Activated CD8-positive, alpha-beta memory T cell treated with anti-CD3 and anti-CD28 coated beads for 1 hour (primary cell): ENCODE results near the gene COMT.

ENCODE experiments used
- DNase-seq, 2 donors: peaks; one replicate each; pipeline ENCODE4 v3.0.0-alpha.2; 2020; ENCODE audit warnings: low read depth in 1 of 2; ENCODE audit errors: extremely low read depth in 1 of 2

Gene COMT

DNA sequence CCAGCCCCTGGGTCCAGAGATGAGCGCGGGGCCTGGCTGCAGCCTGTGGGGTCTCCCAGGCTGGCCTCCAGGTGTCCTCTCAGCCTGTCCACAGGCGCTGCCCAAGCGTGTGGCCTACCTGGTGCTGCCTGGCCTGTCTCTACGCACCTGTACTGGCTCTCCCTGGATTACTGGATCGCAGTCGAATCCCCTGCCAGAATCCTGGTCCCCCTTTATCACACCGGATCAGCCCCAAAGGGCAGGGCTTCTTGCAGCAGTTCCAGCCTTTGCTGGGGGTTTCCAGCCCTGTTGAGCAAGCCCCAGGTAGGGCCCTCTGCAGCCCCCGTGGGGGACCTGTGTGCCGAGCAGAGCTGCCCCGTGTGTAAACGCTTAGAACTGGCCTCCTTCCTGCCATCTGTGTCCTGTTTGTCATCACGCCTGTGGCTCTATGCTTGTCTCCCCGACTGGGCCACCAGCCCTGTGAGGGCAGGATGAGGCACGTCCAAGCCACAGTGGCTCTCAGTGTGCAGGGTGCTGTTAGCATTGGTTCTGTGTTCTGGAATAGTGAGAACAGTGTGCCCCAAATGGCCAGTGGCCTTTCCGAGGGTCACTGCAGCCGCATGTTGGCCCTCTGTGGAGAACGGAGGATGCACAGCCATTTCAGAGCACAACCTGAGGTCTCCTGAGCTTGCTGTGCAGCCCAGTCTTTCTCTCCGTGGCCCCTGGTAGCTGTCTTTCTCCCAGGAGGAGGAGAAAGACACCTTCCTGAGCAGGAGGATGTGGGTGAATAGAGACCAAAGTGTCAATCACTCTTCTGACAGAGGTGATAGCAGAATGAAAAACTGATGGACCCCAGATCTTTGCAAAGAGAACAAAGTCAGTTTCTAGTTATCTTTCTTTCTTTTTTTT, 13.9 kb downstream of the COMT start:
- no peak for DNase-seq

DNA sequence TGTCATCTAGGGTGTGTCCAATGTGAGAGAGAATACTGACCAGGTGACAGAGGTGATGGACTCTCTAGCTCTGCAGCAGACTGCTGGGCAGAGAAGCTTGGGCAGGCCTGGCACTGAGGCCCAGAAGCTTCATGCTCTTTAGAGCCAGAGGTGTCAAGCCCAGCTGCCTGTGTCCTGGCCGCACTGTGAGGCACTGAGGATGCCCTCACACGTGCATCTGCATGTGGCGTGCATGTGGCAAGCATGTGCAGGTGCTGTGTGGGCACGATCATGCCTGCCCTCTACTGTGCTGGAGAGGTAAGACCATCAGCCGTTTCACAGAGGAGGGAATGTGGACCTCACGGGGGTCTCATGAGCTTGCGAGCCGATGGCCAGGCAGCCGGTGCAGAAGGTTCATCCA, 15.9 kb downstream of the COMT start:
- DNase-seq, result no peak

DNA sequence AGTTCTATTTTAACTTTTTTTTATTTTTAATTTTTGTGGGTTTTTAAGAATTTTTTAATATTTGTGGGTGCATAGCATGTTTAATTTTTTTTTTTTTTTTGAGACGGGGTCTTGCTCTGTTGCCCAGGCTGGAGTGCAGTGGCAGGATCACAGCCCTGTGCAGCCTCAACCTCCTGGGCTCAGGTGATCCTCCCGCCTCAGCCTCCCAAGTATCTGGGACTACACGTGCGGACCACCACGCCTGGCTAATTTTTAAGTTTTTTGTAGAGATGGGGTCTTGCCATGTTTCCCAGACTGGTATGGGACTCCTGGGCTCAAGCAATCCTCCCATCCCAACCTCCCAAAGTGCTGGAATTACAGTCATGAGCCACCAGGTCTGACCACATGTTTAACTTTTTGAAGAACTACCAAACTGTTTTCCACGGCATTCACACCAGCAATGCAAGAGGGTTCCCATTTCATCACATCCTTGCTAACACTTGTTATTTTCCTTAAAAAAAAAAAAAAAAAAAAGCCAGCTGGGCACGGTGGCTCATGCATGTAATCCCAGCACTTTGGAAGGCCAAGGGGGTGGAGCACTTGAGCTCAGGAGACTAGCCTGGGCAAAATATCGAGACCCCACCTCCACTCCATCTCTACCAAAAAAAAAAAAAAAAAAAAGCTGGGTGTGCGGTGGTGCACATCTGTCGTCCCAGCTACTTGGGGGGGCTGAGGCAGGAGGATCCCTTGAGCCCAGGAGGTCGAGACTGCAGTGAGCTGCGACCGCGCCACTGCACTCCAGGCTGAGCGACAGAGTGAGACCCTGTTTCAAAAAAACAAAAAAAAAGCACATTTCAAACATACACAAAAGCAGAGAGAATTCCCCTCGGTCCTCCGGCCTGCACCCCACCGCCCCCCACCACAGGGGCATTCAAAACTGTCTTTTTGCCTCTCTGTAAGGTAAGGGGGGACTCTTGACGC, 16.8 kb downstream of the COMT start:
- DNase-seq, result no peak

DNA sequence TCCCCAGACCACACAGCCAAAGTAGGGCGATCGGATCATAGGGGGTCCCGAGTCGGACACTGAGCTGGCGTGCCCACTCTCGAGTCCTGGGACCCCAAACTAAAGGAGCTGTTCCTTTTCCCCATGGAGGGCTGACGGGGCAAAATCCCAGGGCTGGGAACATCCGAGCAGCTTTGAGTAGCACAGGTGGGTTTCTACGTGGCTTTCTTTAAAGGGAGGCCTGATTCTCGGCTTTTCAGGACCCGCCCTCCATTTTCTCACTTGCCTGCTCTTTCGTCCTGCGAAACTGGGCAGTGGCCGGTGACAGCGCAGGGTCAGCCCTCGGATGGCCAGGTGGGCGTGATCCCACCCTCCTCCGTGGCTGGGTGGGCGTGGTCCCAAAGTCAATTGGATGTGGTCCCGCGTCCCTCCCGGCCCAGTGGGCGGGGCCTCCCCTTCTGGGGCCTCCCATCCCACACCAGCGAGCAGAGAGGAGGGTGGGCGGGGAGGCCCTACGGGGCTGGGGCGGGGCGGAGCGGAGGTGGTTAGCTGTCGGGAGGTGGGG, 17.5 kb downstream of the COMT start:
- no peak for DNase-seq

GRCh38 chr22:19959587-19960490, 18.3 kb downstream of the COMT start:
- no peak for DNase-seq

- no peak for DNase-seq
Measured at GRCh38 chr22:19960491-19961200, 19.1 kb downstream of the COMT start.

- DNase-seq, result no peak
Measured at GRCh38 chr22:19961201-19961580, 19.6 kb downstream of the COMT start.

DNA sequence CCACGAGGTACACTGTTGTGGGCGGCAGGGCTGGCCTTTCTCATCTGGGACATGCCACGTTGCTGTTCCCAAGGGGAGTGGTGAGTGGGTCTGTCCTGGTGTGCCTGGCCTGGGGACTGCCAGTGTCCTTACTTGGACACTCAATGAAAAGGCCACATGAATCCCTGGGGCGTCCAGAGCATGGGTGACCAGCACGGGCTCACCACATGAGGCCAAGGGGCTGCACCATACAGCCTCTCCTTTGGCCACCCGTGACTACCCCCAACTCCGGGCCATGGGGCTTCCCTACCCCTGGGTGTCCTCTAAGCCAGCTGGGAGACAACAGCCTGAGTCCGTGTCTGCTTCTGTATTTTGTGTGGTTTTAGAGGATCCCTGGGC, 20.3 kb downstream of the COMT start:
- DNase-seq, result no peak

DNA sequence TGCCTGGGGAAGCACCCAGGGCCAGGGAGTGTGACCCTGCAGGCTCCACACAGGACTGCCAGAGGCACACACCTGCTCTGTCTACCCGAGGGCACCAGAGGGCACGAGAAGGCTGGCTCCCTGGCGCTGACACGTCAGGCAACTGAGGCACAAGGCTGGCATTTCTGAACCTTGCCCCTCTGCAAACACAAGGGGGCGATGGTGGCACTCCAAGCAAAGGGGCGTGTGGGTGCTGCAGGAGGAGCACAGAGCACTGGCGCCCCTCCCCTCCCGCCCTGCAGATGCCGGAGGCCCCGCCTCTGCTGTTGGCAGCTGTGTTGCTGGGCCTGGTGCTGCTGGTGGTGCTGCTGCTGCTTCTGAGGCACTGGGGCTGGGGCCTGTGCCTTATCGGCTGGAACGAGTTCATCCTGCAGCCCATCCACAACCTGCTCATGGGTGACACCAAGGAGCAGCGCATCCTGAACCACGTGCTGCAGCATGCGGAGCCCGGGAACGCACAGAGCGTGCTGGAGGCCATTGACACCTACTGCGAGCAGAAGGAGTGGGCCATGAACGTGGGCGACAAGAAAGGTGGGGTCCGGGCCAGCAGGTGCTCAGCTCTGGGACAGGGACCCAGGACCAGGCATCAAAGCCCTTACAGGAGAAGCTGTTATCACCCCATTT, 20.8 kb downstream of the COMT start:
- no peak for DNase-seq

DNA sequence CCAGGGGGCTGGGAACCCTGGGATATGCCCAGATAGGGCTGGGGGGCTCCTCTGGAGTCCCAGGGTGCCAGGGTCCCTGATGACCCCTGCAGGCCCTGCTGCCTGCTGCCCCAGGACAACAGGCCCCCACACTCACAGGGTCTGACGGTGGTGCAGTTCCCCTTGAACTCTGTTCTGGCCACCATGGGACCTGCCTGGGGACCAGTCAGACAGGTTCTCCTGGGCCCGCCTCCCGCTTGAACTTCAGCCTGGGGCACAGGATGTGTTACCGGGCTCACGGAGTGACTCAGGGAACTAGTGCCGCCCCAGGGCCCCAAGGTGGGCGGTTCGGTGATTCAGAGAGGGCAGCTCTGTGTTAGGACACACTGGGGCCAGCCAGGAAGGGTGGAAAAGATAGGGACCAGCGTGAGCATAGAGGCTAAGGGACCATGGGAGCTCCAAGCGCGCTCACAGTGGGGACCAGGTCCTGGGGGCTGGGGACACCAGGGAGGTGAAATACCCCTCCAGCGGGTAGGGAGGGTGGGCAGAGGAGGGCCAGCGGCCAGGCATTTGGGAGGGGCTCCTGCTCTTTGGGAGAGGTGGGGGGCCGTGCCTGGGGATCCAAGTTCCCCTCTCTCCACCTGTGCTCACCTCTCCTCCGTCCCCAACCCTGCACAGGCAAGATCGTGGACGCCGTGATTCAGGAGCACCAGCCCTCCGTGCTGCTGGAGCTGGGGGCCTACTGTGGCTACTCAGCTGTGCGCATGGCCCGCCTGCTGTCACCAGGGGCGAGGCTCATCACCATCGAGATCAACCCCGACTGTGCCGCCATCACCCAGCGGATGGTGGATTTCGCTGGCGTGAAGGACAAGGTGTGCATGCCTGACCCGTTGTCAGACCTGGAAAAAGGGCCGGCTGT, 21.6 kb downstream of the COMT start:
- no peak for DNase-seq

DNA sequence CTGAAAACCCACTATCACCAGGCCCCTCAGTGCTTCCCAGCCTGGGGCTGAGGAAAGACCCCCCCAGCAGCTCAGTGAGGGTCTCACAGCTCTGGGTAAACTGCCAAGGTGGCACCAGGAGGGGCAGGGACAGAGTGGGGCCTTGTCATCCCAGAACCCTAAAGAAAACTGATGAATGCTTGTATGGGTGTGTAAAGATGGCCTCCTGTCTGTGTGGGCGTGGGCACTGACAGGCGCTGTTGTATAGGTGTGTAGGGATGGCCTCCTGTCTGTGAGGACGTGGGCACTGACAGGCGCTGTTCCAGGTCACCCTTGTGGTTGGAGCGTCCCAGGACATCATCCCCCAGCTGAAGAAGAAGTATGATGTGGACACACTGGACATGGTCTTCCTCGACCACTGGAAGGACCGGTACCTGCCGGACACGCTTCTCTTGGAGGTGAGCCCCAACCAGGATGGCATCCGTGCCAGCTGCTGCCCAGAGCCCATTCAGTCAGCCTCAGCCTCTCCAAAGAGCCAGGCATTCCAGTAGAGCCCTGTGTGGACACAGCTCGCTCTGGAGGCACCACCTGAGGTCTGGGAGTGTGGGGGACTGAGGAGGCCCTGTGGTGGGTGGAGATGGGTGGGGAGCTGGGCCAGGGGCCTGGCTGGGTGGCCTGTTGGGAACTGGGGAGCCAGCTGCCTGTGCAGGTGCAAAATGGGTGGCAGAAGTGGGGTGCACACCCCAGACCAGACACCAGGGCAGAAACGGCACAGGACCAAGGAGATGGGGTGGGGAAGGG, 22.5 kb downstream of the COMT start:
- DNase-seq, result no peak

GRCh38 chr22:19964701-19965386, 23.3 kb downstream of the COMT start:
- DNase-seq, result no peak

GRCh38 chr22:19965771-19966709, 24.5 kb downstream of the COMT start:
- no peak for DNase-seq

DNA sequence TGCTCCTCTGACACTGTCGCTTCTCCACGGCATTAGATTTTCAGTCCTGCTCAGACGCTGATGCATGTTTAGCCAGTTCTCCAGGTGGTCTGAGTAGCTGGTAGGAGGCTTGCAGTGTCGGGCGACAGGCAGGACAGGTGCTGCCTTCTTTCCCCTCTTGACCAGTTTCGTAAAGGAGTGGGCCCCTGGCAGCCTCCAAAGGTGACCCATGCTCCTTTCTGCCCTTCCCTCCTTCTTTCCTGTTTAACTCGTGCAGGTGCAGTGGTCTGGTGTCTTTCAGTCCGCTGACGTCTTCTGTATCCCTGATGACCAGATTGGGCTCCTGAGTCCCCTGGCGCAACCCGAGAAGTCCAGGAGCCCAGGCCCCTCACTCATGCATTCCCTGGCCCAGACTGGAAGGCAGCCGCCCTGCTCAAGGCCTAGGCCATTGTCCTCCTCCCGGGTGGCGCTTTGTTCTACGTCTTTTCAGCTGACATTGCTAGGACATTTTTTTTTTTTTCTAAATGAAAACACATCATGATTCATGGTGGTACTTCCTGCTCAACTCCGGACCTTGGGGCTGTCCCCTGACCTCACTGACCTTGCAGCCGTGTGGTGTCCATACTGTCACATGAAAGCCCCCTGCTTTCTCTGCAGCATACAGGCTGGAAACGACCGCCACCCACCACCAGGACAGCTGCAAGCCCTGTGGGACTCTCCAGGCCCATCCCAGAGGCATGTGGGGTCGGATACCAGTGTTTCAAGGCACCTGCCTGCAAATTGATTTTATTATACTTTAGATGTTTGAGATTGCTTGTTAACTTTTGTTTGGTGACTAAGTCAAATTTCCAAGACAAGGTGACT, 25.6 kb downstream of the COMT start:
- no peak for DNase-seq

- DNase-seq, result no peak
Measured at GRCh38 chr22:19967850-19968449, 26.4 kb downstream of the COMT start.
